ENCODE measurements around the gene SPRYD3.

SPRYD3 gene

DNA sequence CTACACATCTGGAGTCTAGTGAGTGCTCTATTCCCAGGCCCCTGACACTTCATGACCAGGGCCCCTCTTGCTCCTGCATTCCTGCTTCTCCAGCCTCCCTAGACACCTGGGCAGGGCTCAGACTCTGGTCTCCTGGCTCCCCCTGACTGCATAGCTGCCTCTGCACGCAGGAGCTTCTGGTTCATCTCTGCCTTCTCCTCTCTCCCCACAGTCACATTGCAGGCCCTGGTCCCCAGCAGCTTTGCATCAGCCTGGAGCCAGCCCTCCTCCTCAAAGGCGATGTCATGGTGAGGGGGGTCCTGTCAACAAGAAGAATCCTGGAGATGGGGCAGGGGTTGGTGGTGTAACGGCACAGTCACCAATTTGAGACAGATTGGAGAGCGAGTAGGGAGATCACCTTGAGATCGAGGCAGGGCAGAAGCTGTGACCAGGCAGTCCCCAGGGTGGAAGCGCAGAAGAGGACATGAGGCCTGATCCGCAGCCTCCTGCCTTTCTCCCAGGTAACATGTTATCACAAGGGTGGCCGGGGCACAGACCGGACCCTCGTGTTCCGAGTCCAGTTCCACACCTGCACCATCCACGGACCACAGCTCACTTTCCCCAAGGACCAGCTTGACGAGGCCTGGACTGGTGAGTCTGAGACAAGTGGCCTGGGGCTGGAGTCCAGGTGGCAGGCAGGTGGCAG, 21.2 kb downstream of the SPRYD3 start:
- H3K4me1 ChIP-seq (ENCODE audit: control insufficient read depth, insufficient read depth, low read length), result peaks cover 43% of the 10 kb centered on the region

DNA sequence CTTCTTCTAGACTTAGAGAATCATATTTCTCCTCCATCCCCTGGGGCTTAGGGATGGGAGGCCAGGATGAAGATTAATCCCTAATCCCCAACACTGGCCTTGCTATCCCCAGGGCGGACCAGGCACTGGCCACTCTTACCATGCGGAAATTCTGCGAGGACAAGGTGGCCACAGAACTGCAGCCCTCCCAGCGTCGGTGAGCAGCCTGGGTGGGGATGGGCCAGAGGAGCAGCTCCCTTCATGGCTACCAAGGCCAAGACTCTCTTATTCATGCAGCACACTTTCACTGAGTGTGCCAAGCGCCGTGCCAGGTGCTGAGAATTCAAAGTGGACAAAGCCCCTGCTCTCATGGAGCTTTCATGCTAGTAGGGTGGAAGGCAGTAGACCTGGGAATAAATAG, 22.3 kb downstream of the SPRYD3 start:
- no peak overlapping the region for H3K9ac ChIP-seq (ENCODE audit: low read depth, low read length)
- peaks cover 74% of the 10 kb centered on the region for H3K36me3 ChIP-seq (ENCODE audit: insufficient read depth, low read length)
- no peak overlapping the region for H3K4me3 ChIP-seq (ENCODE audit: low read length)

More for the DNA sequence above, 21.2 kb downstream of the SPRYD3 start:
- Histone ChIP-seq H3K36me3 (ENCODE audit: insufficient read depth, low read length) (peaks cover 85% of the 10 kb centered on the region), H3K27me3 (ENCODE audit: control insufficient read depth, insufficient read depth, low read length) (no peaks in the 10 kb centered on the region), H3K4me2 (ENCODE audit: low read length) (no peak overlapping the region), H3K4me3 (ENCODE audit: low read length) (no peak overlapping the region), H3K9ac (ENCODE audit: low read depth, low read length) (no peak overlapping the region), H3K9me3 (replicated peaks; ENCODE audit: low read length) (no peaks in the 10 kb centered on the region)

DNA sequence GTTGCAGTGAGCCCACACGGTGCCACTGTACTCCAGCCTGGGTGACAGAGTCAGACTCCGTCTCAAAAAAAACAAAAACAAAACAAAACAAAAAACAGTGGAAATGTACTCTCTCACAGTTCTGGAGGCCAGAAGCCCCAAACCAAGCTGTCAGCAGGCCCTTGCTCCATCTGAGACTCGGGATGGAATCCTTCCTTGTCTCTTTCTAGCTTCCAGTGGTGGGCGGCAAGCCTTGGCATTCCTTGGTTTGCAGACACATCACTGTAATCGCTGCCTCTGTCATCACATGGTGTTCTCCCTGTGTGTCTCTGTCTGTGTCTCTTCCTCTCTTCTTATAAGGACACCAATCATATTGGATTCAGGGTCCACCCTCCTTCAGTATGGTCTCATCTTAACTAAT, 22.9 kb downstream of the SPRYD3 start:
- Histone ChIP-seq H3K4me3 (ENCODE audit: low read length) (no peak overlapping the region), H3K4me2 (ENCODE audit: low read length) (no peak overlapping the region), H3K9me3 (replicated peaks; ENCODE audit: low read length) (no peaks in the 10 kb centered on the region), H3K4me1 (ENCODE audit: control insufficient read depth, insufficient read depth, low read length) (peaks cover 43% of the 10 kb centered on the region), H3K9ac (ENCODE audit: low read depth, low read length) (no peak overlapping the region), H3K27me3 (ENCODE audit: control insufficient read depth, insufficient read depth, low read length) (no peaks in the 10 kb centered on the region), H3K36me3 (ENCODE audit: insufficient read depth, low read length) (peaks cover 74% of the 10 kb centered on the region)

More for the DNA sequence above, 22.3 kb downstream of the SPRYD3 start:
- Histone ChIP-seq H3K9me3 (replicated peaks; ENCODE audit: low read length) (no peaks in the 10 kb centered on the region), H3K4me1 (ENCODE audit: control insufficient read depth, insufficient read depth, low read length) (peaks cover 42% of the 10 kb centered on the region), H3K4me2 (ENCODE audit: low read length) (no peak overlapping the region), H3K27me3 (ENCODE audit: control insufficient read depth, insufficient read depth, low read length) (no peaks in the 10 kb centered on the region)

DNA sequence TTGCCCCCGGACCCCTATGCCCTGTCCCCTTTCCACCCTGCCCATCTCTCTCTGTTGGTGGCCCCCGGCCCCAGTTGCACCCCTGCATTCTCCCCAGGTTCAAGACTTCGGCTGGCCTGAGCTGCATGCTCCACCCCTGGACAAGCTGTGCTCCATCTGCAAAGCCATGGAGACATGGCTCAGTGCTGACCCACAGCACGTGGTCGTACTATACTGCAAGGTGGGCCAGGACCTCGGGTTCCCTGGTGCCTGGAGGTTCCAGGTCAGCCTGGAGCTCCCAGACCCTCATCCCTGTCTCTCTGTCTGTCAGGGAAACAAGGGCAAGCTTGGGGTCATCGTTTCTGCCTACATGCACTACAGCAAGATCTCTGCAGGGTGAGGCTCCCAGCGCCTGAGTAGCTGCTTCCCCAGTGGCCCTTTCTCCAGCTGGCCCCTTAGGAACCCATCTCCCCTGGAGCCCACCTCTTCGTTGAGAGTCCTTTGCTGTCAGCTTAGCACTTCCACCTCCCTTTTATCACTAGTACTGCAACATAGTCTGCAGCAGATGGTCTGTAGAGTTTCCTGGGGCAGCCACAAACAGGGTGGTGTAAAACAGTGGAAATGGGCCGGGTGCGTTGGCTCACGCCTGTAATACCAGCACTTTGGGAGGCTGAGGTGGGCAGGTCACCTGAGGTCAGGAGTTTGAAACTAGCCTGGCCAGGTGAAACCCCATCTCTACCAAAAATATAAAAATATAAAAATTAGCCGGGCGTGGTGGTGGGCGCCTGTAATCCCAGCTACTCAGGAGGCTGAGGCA, 23.5 kb downstream of the SPRYD3 start:
- Histone ChIP-seq H3K9me3 (replicated peaks; ENCODE audit: low read length) (no peaks in the 10 kb centered on the region), H3K9ac (ENCODE audit: low read depth, low read length) (no peak overlapping the region), H3K27me3 (ENCODE audit: control insufficient read depth, insufficient read depth, low read length) (no peaks in the 10 kb centered on the region), H3K36me3 (ENCODE audit: insufficient read depth, low read length) (peaks cover 68% of the 10 kb centered on the region), H3K4me1 (ENCODE audit: control insufficient read depth, insufficient read depth, low read length) (peaks cover 48% of the 10 kb centered on the region), H3K4me2 (ENCODE audit: low read length) (no peak overlapping the region), H3K4me3 (ENCODE audit: low read length) (no peak overlapping the region)

DNA sequence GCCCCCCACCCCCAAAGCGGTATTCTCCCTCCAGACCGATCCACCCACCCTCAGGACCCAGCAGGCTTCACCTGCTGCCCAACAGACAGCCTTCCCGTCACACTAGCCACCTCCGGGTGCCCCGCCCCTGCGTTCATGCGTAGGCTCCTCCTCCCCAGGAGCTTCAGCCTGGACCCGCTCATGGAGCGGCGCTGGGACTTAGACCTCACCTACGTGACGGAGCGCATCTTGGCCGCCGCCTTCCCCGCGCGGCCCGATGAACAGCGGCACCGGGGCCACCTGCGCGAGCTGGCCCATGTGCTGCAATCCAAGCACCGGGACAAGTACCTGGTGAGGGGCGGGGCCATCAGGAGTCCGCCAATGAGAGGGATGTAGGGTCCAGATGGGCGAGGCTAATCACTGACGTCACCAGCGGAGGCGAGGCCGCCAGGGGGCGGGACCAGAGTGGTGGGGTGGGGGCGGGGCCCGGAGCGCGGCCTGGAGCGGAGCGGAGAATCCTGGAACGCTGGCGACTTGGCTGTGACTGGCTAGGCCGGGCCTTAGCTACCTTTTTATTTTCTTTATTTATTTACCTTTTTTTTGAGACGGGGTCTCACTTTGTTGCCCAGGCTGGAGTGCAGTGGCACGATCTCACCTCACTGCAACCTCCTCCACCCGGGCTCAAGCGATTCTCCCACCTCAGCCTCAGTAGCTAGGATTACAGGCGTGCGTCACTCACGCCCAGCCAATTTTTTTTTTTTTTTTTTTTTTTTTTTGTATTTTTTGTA, 24.9 kb downstream of the SPRYD3 start:
- H3K36me3 ChIP-seq (ENCODE audit: insufficient read depth, low read length), result peaks cover 54% of the 10 kb centered on the region
- H3K4me3 ChIP-seq (ENCODE audit: low read length), result peak overlapping the region; percentile 61
- peak overlapping the region; percentile 98 for H3K4me2 ChIP-seq (ENCODE audit: low read length)
- peaks cover 58% of the 10 kb centered on the region for H3K4me1 ChIP-seq (ENCODE audit: control insufficient read depth, insufficient read depth, low read length)
- H3K9ac ChIP-seq (ENCODE audit: low read depth, low read length), result peak overlapping the region; percentile 27
- no peaks in the 10 kb centered on the region for H3K9me3 ChIP-seq (replicated peaks; ENCODE audit: low read length)
- no peaks in the 10 kb centered on the region for H3K27me3 ChIP-seq (ENCODE audit: control insufficient read depth, insufficient read depth, low read length)

DNA sequence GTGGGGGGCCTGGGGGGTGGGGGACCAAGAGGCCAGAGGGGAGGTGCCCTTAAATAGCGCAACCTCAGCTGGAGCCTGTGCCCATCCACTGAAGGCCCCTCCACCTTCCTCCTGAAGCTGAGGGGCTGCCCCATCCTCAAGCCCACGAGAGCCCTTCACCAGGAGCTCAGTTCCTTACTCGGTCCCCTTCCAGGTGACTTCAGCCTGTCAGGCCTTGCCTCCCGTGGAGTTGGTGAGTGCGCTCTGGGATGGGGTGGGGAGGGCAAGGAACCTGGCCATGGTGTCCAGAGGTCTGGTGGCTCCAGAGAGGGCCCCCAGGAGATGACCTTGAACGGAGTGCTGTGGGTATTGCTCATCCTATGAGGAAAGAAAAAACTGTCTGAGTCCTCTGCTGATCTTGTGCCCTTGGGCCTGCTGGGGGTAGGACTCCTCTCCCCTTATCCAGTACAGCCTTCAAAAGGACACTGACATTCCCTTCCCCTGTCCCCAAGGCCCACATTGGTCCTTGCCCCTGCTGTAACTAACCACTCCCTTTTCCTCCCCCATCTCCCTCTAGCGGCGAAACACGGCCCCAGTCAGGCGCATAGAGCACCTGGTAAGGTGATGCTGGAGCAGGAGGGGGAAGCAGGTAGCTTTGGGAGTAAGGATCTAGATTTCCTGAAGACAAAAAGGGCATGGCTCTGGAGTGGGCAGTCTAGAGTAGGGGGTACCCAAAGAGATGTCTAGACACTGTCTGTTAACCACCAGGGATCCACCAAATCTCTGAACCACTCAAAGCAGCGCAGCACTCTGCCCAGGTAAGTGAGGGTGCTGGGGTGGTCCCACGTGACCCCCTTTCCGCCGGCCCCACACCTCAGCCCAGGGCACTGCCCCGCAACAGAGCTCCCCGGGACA, 25.7 kb downstream of the SPRYD3 start:
- Histone ChIP-seq H3K36me3 (ENCODE audit: insufficient read depth, low read length) (peaks cover 46% of the 10 kb centered on the region), H3K27me3 (ENCODE audit: control insufficient read depth, insufficient read depth, low read length) (no peaks in the 10 kb centered on the region), H3K4me3 (ENCODE audit: low read length) (peak overlapping the region; percentile 61), H3K9me3 (replicated peaks; ENCODE audit: low read length) (no peaks in the 10 kb centered on the region), H3K4me2 (ENCODE audit: low read length) (peak overlapping the region; percentile 98), H3K4me1 (ENCODE audit: control insufficient read depth, insufficient read depth, low read length) (peaks cover 66% of the 10 kb centered on the region), H3K9ac (ENCODE audit: low read depth, low read length) (peak overlapping the region; percentile 27)

DNA sequence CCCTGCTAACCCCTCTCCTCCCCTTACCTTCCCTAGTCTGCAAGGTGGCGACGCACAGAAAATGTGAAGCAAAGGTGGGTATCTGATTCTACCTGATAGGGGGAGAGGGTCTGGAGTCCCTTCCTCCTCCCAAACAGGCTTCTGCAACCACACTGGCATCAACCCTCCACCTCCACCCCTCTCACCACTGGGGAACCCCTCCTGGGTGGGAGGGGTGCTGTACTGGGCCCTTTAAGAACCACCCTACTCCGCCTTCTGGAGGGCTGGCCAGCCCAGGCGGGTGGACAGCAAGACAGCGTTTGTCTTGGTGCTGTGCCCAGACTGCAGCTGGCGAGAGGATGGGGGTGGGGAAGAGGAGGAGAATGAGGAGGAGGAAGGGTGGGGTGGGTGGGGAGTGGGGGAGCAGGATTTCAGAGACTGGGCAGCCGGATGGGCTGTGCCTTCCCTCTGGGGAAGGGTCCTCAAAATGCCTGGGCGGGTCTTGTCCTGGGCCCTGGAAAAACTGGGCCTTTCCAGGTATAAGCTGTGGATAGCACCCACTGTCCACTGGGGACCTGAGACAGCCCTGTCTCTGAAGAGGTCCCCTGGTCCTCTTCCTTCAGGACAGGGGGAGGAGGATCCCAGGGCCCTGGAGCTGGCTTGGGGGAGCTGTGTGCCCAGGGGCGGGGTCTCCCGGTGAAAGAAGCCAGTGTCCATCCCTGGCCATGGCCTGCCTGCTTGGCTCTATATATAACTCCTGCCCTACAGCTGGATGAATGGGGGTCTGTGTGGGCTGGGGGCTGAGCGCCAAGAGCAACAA, 26.6 kb downstream of the SPRYD3 start:
- no peaks in the 10 kb centered on the region for H3K27me3 ChIP-seq (ENCODE audit: control insufficient read depth, insufficient read depth, low read length)
- H3K4me1 ChIP-seq (ENCODE audit: control insufficient read depth, insufficient read depth, low read length), result peaks cover 74% of the 10 kb centered on the region
- peak overlapping the region; percentile 85 for H3K9ac ChIP-seq (ENCODE audit: low read depth, low read length)
- H3K36me3 ChIP-seq (ENCODE audit: insufficient read depth, low read length), result peaks cover 38% of the 10 kb centered on the region
- H3K4me2 ChIP-seq (ENCODE audit: low read length), result peak overlapping the region; percentile 98
- peak overlapping the region; percentile 88 for H3K4me3 ChIP-seq (ENCODE audit: low read length)
- no peaks in the 10 kb centered on the region for H3K9me3 ChIP-seq (replicated peaks; ENCODE audit: low read length)

DNA sequence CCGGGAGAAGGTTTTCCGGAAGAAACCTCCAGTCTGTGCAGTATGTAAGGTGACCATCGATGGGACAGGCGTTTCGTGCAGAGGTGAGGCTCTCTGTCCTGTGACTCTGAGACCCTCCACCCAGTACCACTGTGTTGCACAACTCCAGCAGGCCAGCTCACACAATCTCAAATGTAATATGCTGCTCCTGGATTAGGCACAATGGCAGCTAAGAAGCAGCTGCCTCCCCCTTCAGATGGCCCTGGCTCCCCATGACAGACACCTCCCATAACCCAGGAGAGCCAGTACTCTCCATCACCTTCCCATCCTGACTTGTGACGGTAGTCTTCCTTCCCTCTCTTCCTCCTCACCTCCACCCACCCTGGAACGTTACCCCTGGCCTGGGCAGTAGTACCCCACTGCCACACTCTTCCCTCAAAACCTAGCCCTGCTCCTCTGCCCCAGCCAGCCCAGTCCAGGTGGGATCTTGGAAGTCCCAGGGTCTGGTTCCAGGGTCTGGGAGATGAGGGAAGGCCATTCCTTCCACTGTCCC, 27.2 kb downstream of the SPRYD3 start:
- Histone ChIP-seq H3K4me1 (ENCODE audit: control insufficient read depth, insufficient read depth, low read length) (peaks cover 76% of the 10 kb centered on the region), H3K9me3 (replicated peaks; ENCODE audit: low read length) (no peaks in the 10 kb centered on the region), H3K4me2 (ENCODE audit: low read length) (peak overlapping the region; percentile 98), H3K36me3 (ENCODE audit: insufficient read depth, low read length) (peaks cover 32% of the 10 kb centered on the region), H3K27me3 (ENCODE audit: control insufficient read depth, insufficient read depth, low read length) (no peaks in the 10 kb centered on the region), H3K4me3 (ENCODE audit: low read length) (peak overlapping the region; percentile 88), H3K9ac (ENCODE audit: low read depth, low read length) (peak overlapping the region; percentile 85)

DNA sequence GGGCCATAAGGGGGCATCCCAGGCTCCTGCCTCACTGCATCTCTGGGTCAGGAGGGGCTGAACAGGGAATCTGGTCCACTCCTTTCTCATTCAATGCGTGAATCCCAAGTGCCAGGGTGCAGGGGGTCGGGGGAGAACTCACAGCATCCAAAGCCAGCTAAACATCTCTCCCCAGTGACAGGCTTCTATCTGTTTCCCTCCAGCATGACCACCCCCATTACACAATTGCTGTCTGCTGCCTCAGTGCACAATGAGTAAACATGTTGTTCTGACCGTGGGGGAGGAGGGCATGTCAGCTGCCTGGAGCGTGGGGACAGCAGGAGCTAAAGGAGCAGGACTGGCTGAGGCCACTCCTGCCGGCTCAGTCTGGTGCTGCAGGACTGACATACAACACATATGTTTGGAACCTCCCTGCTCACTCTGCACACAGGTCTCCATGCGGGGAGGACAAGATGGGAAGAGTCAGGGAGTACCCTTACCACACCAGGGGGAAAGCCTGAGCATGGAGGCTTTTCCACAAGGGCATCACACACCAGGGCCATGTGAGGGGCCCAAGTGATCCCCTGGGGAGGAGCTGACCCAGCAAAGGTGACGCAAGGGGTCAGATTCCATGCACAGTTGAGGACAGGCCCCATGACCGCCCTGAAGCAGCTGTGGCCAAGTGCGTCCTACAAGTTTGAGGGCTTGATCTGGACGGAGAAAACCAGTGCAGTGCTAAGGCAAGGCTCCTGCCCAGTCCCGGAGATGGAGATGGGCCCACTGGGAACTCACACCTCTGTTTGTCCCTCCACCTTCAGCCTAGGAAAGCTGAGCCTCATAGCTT, 27.9 kb downstream of the SPRYD3 start:
- H3K27me3 ChIP-seq (ENCODE audit: control insufficient read depth, insufficient read depth, low read length), result no peaks in the 10 kb centered on the region
- peak overlapping the region; percentile 98 for H3K4me2 ChIP-seq (ENCODE audit: low read length)
- H3K9ac ChIP-seq (ENCODE audit: low read depth, low read length), result peak overlapping the region; percentile 85
- no peaks in the 10 kb centered on the region for H3K9me3 ChIP-seq (replicated peaks; ENCODE audit: low read length)
- H3K4me1 ChIP-seq (ENCODE audit: control insufficient read depth, insufficient read depth, low read length), result peaks cover 81% of the 10 kb centered on the region
- peaks cover 27% of the 10 kb centered on the region for H3K36me3 ChIP-seq (ENCODE audit: insufficient read depth, low read length)
- peak overlapping the region; percentile 88 for H3K4me3 ChIP-seq (ENCODE audit: low read length)
